GM12891 (cell line): ENCODE results near the gene STRA6.

Experiments used
- POLR2A ChIP-seq: IDR thresholded peaks from 2 replicates; pipeline ENCODE4 v1.6.1; 2011; ENCODE audit warnings: low read depth, low read length, control low read depth
- POLR2AphosphoS5 ChIP-seq: IDR thresholded peaks from 2 replicates; pipeline ENCODE4 v1.6.1; 2011; ENCODE audit warnings: low read depth, low read length, control low read depth
- SPI1 ChIP-seq: IDR thresholded peaks from 2 replicates; pipeline ENCODE4 v1.6.1; 2011; ENCODE audit warnings: low read depth, low read length, control low read depth
- TAF1 ChIP-seq: IDR thresholded peaks from 2 replicates; pipeline ENCODE4 v1.6.1; 2011; ENCODE audit warnings: low read depth, low read length, control low read depth

- TF ChIP-seq POLR2A: no peak
- TF ChIP-seq SPI1: no peak
- TF ChIP-seq TAF1: no peak
- TF ChIP-seq POLR2AphosphoS5: no peak
These were observed 34.7 kb downstream of the STRA6 start for GRCh38 chr15:74167891-74168331.
